Lung (tissue), 12 donors: Measurements from ENCODE around the gene HNRNPM. TPM values are rescaled to one million over a fixed set of nuclear protein-coding genes. Genes with fewer than 3 reads are reported as not detected.

Experiments used
- ATAC-seq: fragments of 200-7000 bp; cut with Tn5 transposase; one replicate; pipeline ENCODE4 v1.9.1; 2020; ENCODE audit warnings: moderate number of reproducible peaks; ENCODE audit not compliant: insufficient read depth, low FRiP score
- DNase-seq, 3 donors: peaks; one replicate each; pipeline ENCODE4 v3.0.0-alpha.2; 2013 to 2017
- H3K27ac ChIP-seq, 2 donors: one replicate each; pipeline ENCODE4 v1.5.1; 2013; ENCODE audit warnings: mild to moderate bottlenecking in 2 of 2, moderate library complexity in 2 of 2, control low read depth in 1 of 2, inconsistent platforms in 1 of 2, low read depth in 1 of 2, low read length in 1 of 2
- H3K27me3 ChIP-seq, 3 donors: one replicate each; pipeline ENCODE4 v1.5.1; 2013; ENCODE audit warnings: low read length in 2 of 3; ENCODE audit not compliant: control insufficient read depth in 3 of 3, insufficient read depth in 3 of 3
- H3K36me3 ChIP-seq, 4 donors: one replicate each; pipeline ENCODE4 v1.5.1; 2013; ENCODE audit warnings: low read length in 4 of 4, mild to moderate bottlenecking in 1 of 4, moderate library complexity in 1 of 4; ENCODE audit not compliant: control insufficient read depth in 4 of 4, insufficient read depth in 4 of 4
- H3K4me1 ChIP-seq, 5 donors: one replicate each; pipeline ENCODE4 v1.5.1; 2013; ENCODE audit warnings: low read length in 5 of 5, mild to moderate bottlenecking in 2 of 5, moderate library complexity in 1 of 5; ENCODE audit not compliant: control insufficient read depth in 5 of 5, insufficient read depth in 5 of 5
- H3K4me3 ChIP-seq: one replicate; pipeline ENCODE4 v1.5.1; 2013; ENCODE audit warnings: mild to moderate bottlenecking, control low read depth, moderate library complexity
- H3K9ac ChIP-seq, 2 donors: one replicate each; pipeline ENCODE4 v1.5.1; 2013; ENCODE audit warnings: low read length in 2 of 2, control low read depth in 1 of 2; ENCODE audit not compliant: insufficient read depth in 1 of 2
- H3K9me3 ChIP-seq, 4 donors: one replicate each; pipeline ENCODE4 v1.5.1; 2013; ENCODE audit warnings: low read length in 3 of 4, mild to moderate bottlenecking in 1 of 4, moderate library complexity in 1 of 4; ENCODE audit not compliant: control insufficient read depth in 4 of 4, insufficient read depth in 3 of 4
- CTCF ChIP-seq: IDR thresholded peaks from 2 replicates; pipeline ENCODE4 v1.5.1; 2012; ENCODE audit warnings: mild to moderate bottlenecking; ENCODE audit errors: control extremely low read depth, extremely low read depth
- WGBS, 2 donors: extraction: QIAGEN DNeasy Blood & Tissue Kit; methylation state at CpG; one replicate each; pipeline ENCODE4 v1.1.7; 2013; 5-methylcytosine and 5-hydroxymethylcytosine counted together
- polyA plus RNA-seq, 2 donors: library from polyadenylated mRNA; stranded (reverse); fragments of 200-250 nt; gene quantifications; one replicate each; pipeline ENCODE4 v1.2.1, GENCODE V29; 2013
- total RNA-seq, 2 donors: library from RNA; depleted of rRNA in 1 of 2; stranded (reverse); fragments of >200 nt in 1 of 2; gene quantifications; one replicate each; pipeline ENCODE4 v1.2.1, GENCODE V29; 2014 to 2021
- donor health status: control.
- donor health status: control.
- donor health status: Bipolar disorder and iron deficiency.
- donor health status: healthy.
- donor health status: DM: yes; HTN: yes; CAD: no.

HNRNPM gene
- total and polyA plus RNA-seq, 4 donors, result 53.7 to 243 (median 164) TPM

- DNase-seq, result no peak
- H3K27me3 ChIP-seq, result no peaks in the 10 kb centered on the region
- no peak for TF ChIP-seq CTCF
- no peak overlapping the region for H3K4me3 ChIP-seq
- 89 to 90% methylated on average over 21 to 22 of the region's 22 CpGs for WGBS, 2 donors
- no peaks in the 10 kb centered on the region for H3K9me3 ChIP-seq
- H3K36me3 ChIP-seq, result peaks cover 0 to 4% (median 1%) of the 10 kb centered on the region in 4 donors
- ATAC-seq, result no peak
- H3K4me1 ChIP-seq, result no peaks in the 10 kb centered on the region
- H3K9ac ChIP-seq, result no peak overlapping the region
- H3K27ac ChIP-seq, result no peak overlapping the region
These were observed 53.5 kb downstream of the HNRNPM start for GRCh38 chr19:8498295-8498694.

- TF ChIP-seq CTCF, result no peak
- Histone ChIP-seq H3K36me3 (peaks cover 0 to 3% (median 1%) of the 10 kb centered on the region in 4 donors), H3K9ac (no peak overlapping the region), H3K4me3 (no peak overlapping the region), H3K4me1 (no peaks in the 10 kb centered on the region), H3K27me3 (no peaks in the 10 kb centered on the region), H3K27ac (no peak overlapping the region), H3K9me3 (no peaks in the 10 kb centered on the region)
- WGBS, 2 donors, result 71 to 88% methylated on average over 35 to 41 of the region's 41 CpGs
- DNase-seq (no peak), ATAC-seq (no peak)
These were observed 54.5 kb downstream of the HNRNPM start for GRCh38 chr19:8499048-8499833.

- H3K27me3 ChIP-seq, result no peaks in the 10 kb centered on the region
- H3K4me1 ChIP-seq, result no peaks in the 10 kb centered on the region
- no peak for TF ChIP-seq CTCF
- WGBS, 2 donors, result 22 to 45% methylated on average over 7 of the region's 7 CpGs
- no peak overlapping the region for H3K27ac ChIP-seq
- ATAC-seq, result no peak
- no peak for DNase-seq
- H3K4me3 ChIP-seq, result no peak overlapping the region
- H3K9ac ChIP-seq, result no peak overlapping the region
- no peaks in the 10 kb centered on the region for H3K9me3 ChIP-seq
- H3K36me3 ChIP-seq, result peaks cover 0 to 3% (median 1%) of the 10 kb centered on the region in 4 donors
These were observed 55.4 kb downstream of the HNRNPM start for GRCh38 chr19:8500158-8500557.
